GM18870 (cell line): ENCODE results near the gene C1QBP.
"Not testable (repeated sequence)": the region's sequence is repeated elsewhere in the genome, so short reads cannot be mapped to it uniquely, and the experiment has no call there.

ENCODE experiments used
- ATAC-seq: cut with Tn5 transposase; IDR thresholded peaks from one replicate; pipeline ENCODE4 v1.9.1; 2021; ENCODE audit warnings: moderate library complexity; ENCODE audit not compliant: unreplicated experiment

Gene C1QBP

DNA sequence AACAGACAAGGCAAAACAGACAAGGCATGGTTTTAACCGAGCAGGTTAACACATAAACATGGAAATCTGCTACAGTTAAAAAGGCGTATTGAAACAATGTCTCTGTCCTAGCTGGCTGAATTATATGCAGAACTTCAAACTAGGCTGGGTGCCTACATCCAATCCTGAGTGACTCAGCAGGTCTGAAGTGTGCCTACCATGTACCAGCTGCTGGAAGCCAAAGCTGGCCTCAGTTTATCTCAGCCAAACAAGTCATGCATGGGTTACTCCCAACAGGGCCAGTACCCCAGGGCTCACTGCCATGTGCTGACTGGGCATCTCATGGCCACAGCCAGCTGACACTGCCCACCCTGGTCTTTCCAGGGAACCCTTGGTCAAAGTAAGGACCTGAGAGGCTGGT is 4.0 kb downstream of the C1QBP start:
- ATAC-seq: no peak

DNA sequence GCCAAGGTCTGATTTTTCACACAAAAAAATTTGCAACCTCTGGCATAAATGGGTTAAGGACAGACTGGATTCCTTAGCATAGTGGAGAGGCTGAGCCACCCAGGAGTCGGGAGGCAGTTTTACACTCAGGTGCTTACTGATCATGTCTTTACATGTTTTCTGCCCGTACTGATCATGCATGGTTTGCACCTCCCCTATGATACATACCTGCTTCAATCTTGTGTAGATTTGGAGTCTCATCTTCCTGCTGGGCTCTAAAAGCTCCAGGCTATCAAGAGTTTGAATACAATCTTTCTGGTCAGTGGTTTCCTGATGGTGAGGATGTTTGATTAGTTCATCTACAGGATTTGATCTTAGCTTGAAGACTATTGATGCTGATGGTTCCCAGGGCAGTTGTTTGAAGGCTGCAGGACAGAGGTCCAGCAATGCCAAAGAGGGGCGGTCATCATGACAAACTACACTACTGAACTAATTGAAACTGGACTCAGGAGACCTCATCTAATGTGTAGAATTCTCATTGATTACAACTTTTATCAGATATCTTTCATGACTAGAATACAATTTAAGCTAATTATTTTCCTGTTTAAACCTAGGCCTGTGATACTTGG is 6.9 kb downstream of the C1QBP start:
- ATAC-seq: no peak

- ATAC-seq: not testable (repeated sequence)
Measured at GRCh38 chr17:5431234-5431633, 7.7 kb downstream of the C1QBP start.

- no peak for ATAC-seq
Measured at GRCh38 chr17:5430413-5430999, 8.4 kb downstream of the C1QBP start.

DNA sequence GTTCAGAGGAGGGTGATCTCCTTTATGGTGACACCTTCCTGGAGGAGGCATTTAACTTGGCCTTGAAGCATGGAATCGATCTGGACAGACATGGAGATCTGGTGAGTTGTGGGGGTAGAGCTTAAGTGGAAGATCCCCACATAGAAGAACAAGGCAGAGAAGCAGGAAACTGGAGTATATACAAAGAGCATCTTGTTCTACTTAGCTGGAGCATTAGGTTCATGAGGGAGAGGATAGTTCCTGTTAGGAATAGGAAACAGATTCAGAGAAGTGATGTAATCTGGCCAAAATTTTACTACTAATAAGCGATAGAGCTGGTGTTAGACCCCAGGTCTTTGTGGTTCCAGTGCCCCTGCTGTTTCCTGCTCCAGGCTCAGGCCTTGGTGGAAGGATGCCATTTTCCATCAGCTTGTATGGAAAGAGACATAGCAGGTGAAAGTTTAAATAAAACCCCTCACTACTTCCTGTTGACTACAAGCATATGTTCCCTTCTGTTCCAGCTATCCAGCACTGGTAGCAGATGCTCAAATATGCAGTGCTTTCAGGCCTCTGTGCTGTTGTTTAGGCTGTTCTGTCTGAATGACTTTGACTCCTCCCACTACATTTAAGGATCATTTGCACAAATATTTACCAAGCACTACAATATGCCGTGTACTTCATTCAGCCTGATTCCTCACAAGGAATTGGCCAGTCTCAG is 9.6 kb downstream of the C1QBP start:
- no peak for ATAC-seq

DNA sequence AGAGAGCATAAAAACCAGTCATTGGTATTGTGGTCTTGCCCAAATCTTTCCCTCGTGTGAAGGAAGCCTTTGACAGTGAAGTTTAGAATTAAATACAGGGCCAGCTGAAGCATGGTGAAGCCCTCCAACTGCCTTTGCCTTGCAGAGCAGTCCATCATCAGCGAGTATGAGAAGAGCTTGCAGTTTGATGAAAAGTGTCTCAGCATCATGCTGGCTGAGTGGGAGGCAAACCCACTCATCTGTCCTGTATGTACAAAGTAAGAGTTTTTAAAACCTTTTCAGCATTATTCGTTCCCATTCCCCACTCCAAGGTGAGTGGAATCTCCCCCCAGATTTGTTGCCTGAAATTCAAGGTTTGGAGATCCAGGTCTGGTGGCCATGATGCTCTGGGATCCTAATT is 13.1 kb downstream of the C1QBP start:
- no peak for ATAC-seq

DNA sequence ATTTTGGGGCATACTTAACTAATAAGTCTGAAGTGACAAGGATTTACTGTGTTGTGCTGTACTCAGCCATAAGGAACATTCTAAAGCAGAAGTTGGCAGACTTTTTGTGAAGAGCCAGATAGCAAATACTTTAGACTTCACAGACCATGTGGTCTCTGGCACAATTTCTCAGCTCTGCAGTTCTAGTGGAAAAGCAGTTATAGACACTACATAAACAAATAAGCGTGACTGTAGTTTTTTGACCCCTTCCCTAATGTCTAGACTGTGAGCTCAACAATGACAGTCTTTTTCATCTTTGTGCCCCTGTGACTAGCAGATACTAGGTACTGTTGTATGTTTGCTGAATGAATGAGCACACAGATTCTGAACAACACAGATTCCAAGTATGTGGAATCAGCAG is 14.0 kb downstream of the C1QBP start:
- no peak for ATAC-seq

DNA sequence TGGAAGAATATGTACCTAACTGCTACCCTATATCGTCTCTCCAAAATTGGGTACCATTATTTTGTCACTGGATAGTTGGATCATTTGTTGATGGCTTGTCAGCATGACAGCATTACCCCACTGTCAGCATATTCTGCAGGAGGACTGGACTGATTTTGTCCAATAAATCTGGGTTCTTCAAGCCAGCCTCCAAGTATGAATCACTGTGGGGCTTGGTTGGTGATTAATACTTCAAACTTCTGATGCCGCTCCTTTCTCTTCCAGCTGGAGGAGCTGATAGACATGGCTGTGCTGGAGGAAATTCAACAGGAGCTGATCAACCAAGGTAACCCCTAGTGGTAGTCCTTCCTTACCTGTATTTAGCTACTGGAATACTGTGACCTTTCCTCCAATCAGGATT is 16.4 kb downstream of the C1QBP start:
- no peak for ATAC-seq

DNA sequence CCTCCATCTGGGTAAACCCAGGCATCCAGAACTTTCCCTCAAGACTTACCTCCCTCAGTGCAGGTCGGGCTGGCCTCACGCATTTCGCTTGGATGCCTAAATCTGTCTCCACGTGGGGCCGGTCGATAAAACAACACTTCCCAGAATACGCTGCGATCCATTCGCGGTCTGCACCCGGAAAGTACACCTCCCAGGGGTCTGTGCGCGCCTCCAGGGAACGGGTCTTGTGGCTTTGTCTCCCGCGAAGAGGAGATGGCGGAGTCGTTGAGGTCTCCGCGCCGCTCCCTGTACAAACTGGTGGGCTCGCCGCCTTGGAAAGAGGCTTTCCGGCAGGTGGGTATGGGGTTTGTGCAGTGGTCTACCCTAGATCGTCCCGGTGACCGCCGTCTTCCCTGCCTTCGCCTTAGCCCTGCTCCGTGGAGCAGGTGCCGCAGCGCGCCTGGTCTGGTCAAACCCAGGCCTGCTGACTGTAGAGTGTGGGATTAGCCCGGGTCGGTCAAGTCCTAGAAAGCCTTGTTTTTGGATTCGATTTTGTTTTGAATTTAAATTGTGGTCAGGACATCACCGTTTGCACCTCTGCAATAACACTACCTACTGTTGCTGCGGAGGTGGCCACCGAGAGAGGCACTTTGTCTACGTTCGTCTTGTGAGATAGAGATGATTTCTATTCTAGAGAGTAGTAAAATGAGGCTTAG is 18.8 kb downstream of the C1QBP start, which contains the start of gene RPAIN:
Gene RPAIN (plus strand): TSS at position 224 of the 695 bp plus-strand sequence. CDS start 29 bp downstream, at position 253.
- peak; percentile 49 for ATAC-seq

GRCh38 chr17:5419356-5419958 is 19.5 kb downstream of the C1QBP start, which contains the start of gene NUP88:
NUP88 (minus strand) TSS chr17:5419662; CDS start chr17:5419650, 12 bp downstream.
- ATAC-seq: peak; percentile 81

GRCh38 chr17:5418858-5419355 is 20.0 kb downstream of the C1QBP start:
- ATAC-seq: peak; percentile 28

DNA sequence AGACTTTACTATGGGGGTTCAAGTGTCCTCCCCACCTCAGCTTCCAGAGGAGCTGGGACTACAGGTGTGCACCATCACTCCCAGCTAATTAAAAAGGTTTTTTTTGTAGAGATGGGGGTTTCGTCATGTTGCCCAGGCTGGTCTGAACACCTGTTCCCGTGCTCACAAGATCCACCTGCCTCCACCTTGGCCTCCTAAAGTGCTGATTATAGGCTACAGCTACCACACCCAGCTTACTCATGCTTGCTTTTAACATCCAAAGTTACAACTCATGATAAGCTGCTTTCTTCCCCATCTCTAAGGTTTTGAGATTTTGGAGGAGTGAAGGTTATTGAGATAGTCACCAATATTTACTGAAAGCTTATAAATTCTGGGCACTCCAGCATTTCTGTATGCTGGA is 22.1 kb downstream of the C1QBP start:
- no peak for ATAC-seq

- ATAC-seq: no peak
Measured at GRCh38 chr17:5413682-5414081, 25.3 kb downstream of the C1QBP start.

- no peak for ATAC-seq
Measured at GRCh38 chr17:5410594-5411272, 28.2 kb downstream of the C1QBP start.

GRCh38 chr17:5408186-5408585 is 30.8 kb downstream of the C1QBP start:
- ATAC-seq: no peak

DNA sequence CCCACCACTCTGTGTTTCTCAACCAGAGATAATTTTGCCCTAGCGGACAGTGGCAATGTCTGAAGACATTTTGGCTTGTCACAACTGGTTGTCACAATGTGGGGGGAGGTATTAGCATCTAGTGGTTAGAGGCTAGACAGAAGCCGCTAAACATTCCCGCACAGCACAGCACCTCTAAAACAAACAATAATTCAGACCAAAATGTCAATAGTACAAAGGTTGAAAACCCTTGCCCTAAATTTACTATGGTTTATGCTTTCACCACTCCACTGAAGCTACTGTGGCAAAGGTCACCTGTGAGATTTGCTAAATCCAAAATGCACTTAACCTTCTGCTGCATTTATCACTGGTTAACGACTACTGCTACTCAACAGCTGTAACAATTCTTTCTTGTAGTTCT is 33.6 kb downstream of the C1QBP start:
- ATAC-seq: no peak

- ATAC-seq: no peak
Measured at GRCh38 chr17:5399767-5400166, 39.2 kb downstream of the C1QBP start.

DNA sequence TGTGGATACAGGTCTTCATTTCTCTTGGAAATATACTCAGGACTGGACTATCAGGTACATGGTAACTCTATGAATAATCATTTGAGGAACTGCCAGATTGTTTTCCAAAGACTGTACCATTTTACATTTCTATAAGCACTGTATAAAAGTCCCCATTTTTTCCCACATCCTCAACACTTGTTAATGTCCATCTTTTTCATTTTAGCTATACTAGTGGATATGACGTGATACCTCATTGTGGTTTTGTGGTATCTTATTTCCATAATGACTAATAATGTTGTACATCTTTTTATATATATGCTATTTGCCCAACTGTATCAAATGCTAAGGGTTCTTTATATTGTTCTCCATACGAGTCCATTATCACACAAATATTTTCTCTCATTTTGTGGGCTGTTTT is 42.3 kb downstream of the C1QBP start:
- ATAC-seq: no peak

GRCh38 chr17:5391678-5392077 is 47.3 kb downstream of the C1QBP start:
- ATAC-seq: no peak
